ENCODE results near the gene ADAM12.
"Not testable (repeated sequence)": the region's sequence is repeated elsewhere in the genome, so short reads cannot be mapped to it uniquely, and the experiment has no call there.

The ADAM12 gene

DNA sequence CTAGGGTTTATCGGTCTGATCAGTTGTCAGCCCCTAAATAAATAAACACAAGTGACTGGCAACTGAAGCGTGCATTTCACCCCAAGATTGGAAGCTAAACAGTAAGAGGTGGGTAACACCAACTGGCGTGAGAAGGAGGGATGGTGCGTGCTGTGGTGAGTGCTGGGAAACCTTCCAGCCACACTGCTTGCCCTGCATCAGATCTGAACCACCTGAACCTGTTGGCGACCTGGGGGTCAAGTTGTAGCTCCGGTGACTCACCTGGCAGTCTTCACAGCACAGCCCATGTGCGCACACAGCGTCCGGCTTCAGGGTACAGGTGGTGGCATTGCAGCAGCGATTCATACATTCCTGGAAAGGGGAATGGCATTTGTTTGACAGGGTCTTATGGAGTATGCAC, 321.8 kb downstream of the ADAM12 start:
- in situ Hi-C loops (cut with MboI; ENCODE audit: low sequenced_read_pairs), result no loop called here

DNA sequence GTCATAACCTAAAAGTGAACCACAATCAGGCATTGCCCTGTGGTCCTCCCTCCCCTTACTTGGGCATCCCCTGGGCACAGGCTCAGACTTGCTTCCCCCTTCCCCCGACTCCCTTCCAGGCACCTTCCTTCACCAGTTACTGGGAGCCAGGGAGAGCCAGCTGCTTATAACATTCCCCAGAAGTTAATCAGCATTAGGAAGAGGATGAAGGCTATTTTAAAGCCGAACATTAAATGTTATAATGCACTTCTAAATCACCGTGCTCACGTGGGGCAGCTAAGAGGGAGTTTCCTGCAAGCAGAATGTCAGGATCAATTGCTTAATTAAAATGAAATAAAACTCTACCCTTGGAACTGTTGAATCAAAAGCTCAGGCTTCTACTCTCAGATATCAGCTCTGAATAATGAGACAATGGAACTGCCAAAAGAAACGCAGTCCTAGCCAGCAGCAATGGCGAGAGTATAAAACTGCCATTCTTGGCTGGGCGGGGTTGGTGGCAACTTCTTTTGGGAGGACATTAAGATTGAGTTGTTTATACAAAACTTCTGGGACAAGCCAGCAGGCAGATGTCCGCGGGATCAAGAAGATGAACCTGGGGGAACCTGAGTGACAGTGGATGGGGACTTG, 322.4 kb downstream of the ADAM12 start:
- in situ Hi-C loops (cut with MboI; ENCODE audit: low sequenced_read_pairs), result no loop called here

DNA sequence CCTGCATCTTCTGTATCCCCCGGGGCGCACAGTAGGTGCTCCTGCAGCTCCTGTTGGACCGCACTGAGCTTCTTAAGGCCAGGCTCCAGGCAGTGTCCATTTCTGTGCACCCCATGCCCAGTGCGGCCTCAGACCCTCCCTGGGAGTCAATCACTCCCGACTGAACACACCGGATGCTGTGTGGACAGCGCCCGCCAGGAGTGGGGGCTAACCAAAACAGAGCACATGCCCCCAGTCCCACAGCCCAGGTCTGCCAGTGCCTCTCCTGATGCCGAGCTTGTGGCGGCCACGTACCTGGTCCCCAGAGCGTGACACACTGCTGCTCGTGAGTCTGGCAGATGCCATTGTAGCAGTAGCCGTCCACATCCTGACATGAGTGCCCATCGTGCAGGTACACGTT, 323.8 kb downstream of the ADAM12 start:
- in situ Hi-C loops (cut with MboI; ENCODE audit: low sequenced_read_pairs), result no loop called here

DNA sequence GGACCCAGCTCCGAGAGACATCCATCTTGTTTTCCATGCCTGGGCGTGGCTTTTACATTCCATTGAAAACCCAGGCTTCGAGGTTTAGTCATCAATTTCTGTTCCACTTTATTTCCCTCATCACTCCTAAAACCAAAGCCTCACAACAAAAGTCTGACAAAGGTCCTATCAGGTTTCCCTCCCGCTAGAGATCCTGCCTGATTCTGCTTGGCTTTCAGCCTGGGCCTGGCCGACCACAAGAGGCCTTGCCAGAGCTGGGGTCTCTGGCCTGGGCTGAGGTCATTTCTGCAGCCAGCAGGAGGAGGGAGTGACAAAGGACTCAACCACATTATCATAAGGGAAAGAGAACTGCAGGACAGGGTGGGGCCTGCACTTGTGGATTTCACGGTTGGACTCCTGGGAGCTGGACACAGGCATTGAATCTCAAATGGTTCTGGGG, 324.9 kb downstream of the ADAM12 start:
- in situ Hi-C loops (cut with MboI; ENCODE audit: low sequenced_read_pairs), result no loop called here

DNA sequence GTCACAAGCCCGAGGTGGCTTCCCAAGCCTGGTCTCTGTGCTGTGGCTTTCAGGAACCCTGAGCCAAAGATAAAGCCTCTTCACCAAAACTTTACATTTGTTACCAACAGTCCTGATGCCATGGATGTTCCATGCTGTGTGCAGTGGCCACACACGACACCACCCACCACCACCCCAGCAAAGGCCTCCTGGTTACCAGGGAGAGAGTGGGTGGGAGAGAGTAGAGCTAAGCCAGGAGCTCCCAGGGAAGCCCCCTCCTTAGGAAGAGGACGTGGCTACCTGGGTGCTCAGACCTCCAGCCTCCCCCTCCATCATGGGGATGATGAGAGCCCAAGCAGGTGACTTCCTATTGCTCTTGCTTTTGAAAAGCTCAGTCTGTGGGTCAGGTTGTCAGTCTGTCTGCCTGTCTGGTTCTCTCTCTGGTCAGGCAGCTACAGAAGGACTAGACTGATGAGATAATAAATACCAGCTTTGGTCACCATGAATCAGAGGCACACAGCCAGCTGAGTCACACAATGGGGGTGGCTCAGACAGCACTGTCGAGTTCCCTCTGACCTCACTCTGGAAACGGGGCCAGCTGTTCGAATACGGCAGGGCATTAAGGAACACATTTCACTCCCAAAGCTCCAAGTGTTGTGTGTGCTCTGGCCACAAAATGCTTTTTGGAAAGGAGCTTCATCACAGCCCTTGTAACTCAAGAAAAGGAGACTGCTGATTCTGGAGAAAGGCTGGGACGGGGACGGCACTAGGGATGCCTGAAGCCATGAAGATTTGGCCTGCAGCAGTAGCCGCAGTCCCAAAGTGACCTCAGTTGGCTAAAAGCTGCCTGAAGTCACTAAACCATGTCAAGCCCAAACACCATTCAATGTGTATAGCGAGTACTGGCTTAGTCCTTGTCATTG, 325.9 kb downstream of the ADAM12 start:
- in situ Hi-C loops (cut with MboI; ENCODE audit: low sequenced_read_pairs), result no loop called here

DNA sequence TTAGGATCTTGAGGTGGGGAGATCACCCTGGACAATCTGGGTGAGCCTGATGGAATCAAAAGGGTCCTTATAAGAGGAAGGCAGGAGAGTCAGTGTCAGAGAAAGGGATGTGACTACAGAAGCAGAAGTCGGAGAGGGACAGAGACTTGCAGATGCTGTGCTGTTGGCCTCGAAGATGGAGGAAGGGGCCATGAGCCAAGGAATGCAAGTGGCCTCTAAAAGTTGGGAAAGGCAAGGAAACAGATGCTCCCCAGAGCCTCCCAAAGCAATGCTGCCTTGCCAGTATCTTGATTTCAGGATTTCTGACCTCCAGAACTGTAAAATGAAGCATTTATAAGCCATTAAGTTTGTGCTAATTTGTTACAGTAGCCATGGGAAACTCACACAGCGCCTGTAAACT, 326.8 kb downstream of the ADAM12 start:
- in situ Hi-C loops (cut with MboI; ENCODE audit: low sequenced_read_pairs), result no loop called here

DNA sequence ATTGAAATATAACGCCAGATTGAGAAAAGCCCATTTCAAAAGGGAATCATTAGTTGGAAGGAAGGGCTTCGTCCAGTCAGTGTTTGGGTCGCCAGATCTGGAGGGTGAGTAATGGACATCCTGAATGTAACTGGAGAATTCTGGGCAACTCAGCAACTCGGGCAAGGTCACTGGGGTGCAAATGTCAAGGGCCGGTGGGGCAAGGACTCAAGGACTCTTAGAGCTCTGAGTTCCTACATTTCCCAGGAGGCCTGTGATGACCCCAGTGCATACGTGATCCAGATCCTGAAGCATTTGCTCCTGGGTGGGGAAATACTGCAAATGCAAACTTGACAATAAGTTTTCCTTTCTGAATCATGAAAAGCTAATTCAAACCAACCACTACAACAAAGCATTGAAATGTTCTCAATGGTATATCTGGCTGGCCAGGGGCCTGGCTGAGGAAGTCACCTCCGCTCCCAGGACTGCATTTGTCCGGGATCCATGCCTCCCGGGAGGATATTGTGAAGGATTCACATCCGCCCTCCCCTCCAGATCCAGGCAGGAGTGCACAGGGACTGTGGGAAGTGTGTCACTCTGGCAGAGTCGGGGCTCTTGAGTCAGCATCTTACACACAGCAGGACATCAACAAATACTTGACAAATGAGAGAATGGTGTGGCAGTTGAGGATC, 327.9 kb downstream of the ADAM12 start:
- in situ Hi-C loops (cut with MboI; ENCODE audit: low sequenced_read_pairs), result no loop called here

DNA sequence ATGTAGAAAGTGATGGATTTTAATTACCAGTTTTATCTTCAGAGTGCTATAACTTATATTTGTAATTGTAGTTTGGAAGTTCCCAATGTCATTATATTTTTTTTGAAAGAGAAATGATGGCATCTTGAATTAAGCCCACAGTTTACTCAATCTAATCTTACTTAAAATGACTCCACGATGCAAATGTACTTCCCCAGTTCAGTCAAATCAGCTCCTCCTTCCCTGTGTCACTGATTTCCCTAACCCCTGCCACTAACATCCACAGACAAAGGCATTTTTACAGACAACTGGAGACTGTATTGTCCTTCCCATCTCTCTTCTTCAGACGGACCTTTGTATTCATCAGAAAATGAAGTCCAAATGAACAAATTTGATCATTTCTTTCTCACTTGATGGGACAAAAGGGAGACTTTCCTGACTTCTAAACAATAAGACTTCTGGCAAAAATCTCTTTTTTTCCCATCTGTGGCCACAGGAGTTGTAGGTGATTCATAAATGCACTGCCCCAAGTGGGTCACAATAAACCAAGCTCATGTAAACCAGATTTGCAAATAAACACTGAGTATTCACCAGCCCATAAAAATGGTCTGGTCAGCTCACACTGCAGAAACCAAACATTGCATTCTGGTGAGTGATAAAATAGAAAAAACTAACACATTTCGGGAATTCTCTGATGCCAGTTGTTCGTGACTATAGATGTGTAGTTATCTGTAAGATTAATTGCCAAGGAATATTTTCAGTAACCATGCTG, 329.0 kb downstream of the ADAM12 start:
- in situ Hi-C loops (cut with MboI; ENCODE audit: low sequenced_read_pairs), result no loop called here

DNA sequence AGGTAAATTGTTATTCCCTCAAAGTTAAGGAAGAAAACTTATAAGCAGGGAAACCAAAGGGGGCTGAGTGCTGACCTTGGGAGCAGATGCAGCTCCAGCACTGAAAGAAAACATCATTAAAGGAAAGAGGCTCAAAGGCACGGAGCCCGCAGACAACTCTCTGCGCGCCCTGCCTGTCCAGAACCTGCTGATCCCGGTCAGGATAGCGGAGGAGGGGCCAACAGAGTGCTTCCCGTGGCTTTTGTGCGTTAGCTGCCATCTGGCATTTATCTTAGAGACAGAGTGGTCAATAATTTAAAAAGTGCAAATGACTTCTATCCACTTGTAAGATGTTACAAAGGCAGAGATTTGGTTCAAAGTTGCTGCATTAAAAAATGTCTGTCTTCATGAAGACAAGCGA, 329.8 kb downstream of the ADAM12 start:
- in situ Hi-C loops (cut with MboI; ENCODE audit: low sequenced_read_pairs), result no loop called here

DNA sequence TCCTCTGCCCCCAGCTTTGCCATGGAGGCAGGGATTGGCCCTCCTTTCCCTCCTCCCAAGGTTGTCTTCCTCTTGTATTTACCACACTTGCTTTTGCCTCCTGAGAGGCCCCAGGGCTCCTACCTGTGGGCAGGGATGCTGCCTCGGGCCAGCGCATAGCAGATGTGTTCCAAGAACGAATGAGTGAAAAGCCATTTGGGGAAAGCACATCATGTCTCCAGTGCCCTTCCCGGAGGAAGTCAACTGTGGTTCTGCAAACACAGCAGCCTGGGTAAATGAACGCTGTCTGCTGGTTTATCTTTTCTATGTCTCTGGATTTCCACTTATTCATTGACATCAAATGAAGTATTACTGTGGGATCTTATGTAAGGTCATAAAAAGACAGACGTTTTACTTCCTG, 330.2 kb downstream of the ADAM12 start:
- in situ Hi-C loops (cut with MboI; ENCODE audit: low sequenced_read_pairs), result no loop called here

DNA sequence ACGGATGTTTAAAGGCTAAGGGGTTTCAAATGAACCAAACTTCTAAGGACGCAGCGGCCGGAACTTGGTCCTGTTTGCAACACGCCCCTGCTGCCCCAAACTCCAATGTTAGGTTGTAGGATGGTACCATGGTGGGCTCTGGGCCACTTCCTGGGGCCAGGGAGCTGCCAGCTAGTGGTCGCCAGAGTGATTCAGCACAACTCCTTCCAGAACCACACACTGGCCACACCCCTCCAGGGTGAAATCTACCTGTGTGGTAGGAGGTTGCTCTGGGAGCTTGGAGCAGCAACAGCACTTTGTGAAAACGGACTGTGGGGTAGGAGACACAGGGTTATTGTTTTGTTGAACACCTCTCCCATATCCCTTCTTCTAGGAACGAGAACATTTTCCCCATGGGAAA, 330.8 kb downstream of the ADAM12 start:
- in situ Hi-C loops (cut with MboI; ENCODE audit: low sequenced_read_pairs), result no loop called here

DNA sequence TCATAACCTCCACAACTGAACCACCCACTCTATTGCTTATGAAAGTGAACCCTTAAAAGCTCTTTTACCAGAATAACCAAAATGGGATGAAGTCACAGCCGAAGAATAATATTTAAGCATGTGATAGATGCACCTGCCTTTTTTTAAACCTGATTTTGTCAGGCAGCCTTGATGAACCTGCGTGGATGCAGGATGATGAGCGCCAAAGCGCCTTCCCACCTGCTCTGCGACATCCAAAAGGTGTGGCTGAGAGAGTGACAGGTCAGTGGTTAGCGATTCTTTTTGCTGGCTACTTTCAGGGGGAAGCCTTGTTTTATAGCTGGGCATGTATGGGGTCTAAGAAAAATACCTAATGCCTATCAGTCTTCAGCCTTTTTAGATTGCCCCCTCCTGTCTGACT, 334.1 kb downstream of the ADAM12 start:
- in situ Hi-C loops (cut with MboI; ENCODE audit: low sequenced_read_pairs), result no loop called here

DNA sequence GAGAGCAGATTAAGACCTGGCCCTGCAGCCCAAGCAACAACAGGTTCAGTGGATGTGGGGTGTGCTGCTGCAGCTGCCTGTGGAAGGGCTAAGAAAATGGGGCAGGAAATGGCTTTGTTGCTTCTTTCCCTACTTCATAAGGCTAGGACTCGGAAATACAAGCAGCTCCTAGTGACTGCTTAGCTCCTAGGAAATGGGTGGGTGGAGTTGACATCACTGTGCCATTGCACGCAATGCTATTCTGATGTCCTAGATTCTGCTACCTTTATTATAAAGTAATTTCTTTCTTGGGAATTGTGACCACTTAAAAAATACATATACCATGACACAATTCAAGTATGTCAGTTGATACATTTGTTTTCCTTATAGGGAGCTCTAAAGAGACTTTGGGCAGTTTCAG, 336.1 kb downstream of the ADAM12 start:
- in situ Hi-C loops (cut with MboI; ENCODE audit: low sequenced_read_pairs), result no loop called here

DNA sequence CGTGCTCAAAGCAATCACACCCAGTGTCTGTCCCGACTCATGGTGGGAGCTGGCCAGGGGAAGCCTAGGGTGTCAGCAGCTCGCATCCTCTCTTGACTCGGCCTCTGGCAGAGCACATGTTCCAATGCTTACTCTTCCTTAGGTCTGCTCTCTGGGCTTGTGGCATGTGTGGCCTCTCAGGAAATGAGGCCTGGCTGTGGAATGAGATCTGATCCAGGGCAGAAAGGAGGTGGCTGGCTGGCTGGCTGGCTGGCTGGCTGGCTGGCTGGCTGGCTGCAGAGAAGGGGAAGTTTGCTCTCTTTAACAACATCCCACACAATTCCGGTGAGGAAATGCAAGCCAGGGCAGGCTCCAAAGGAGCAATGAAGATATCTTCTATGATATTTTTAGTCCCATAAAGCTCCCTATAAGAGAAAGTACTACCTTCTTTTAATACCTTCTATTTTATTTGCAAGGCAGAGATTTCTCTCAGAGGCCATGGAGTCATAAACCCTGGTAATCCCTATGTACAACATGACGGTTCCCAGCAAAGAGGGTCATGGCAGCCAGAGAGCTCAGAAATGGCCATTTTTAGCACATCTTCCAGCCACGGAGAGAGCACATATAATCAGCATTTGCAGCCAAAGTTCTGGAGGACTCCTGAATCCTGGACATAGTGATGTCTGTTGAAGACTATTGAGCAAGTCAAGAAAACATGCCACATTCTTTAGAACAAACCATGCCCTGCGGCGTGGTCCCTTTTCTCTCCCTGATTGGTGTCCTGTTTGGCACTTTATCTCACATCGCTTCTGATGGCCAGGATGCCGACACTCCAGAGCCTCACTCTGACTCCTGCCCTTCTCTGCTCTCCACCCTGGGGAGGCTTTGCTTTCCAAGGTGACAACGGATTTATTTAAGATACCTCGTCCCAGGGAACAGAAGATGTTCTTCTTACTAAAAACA, 338.2 kb downstream of the ADAM12 start:
- in situ Hi-C loops (cut with MboI; ENCODE audit: low sequenced_read_pairs), result no loop called here

DNA sequence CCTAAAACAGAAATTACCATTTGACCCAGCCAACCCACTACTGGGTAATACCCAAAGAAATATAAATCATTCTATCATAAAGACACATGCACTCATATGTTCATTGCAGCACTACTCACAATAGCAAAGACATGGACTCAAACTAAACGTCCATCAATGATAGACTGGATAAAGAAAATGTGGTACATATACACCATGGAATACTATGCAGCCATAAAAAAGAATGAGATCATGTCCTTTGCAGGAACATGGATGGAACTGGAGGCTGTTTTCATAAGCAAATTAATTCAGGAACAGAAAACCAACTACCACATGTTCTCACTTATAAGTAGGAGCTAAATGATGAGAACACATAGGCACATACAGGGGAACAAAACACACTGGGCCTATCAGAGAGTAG, 340.5 kb downstream of the ADAM12 start:
- in situ Hi-C loops (cut with MboI; ENCODE audit: low sequenced_read_pairs), result not testable (repeated sequence)

DNA sequence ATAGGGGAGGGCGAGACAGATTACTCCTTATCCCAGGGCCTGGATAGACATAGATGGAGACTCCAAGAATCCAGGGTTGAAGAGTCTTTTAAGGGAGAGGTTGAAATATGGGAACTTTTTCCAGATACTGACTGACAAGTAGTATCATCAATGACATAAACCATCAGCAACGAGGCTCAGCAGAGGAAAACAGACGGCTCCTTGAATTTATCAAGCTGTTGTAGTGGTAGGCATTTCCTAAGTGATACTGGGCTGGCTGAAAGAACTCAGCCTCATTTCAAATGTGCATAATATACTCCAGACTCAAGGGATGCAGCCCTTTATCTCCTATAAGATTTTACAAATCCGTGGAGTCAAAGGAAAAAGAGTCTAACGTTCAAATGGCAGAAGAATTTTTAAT, 341.4 kb downstream of the ADAM12 start:
- in situ Hi-C loops (cut with MboI; ENCODE audit: low sequenced_read_pairs), result no loop called here

DNA sequence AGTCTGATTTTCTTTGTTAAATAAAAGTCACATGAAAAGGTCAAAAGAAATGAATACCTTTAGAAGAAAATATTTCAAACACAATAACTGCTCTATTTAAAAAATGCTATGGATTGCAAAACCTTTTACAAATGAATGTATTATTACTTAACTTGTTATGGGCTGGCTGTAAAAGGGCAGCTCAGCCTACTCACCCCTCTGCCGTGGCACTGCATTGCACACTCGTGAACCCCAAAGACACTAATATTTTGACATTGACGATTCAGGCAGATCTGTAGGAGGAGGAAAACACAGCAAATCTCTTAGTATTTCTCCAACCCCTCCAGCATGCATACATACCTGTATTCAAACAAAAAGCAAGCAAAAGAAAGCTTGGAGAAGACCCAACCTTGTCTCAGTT, 342.4 kb downstream of the ADAM12 start:
- in situ Hi-C loops (cut with MboI; ENCODE audit: low sequenced_read_pairs), result no loop called here

DNA sequence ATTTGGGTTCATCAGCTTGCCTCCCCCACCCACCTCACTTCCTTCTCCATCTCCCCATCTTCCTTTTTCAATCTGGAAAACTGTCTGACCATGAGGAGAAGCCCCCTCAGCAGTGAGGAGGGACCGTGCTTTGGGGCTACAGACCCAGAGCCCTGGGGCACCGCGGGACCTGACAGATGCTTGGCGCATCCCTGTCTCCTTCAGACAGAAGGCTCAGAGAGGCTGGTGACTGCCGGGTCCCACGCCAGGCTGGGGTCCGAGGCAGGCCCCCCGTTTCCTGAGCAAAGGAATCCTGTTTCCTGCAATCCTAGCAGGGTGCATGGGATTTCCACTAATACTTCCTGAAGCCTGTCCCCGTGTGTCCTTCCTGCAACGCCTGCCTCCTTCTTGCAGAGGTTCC, 344.9 kb downstream of the ADAM12 start:
- in situ Hi-C loops (cut with MboI; ENCODE audit: low sequenced_read_pairs), result no loop called here

DNA sequence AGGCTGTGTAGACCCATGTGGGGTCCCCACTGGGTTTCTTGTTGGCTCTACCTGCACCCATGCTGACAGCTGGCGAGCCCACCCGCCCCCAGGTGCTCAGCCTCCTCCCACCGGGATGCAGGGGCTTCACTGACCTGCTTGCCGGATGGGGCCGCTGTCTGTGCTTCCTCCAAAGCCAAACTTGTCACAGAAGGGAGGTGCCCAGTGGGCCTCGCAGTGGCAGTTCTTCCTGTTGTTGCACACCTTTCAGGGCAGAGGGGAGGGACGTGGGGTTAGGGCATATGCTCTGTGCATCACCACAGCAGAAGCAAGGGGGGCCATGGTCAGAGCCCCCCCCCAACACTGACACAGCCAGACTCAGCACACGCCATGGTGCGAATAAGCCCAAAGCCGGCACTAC, 345.4 kb downstream of the ADAM12 start:
- in situ Hi-C loops (cut with MboI; ENCODE audit: low sequenced_read_pairs), result no loop called here

DNA sequence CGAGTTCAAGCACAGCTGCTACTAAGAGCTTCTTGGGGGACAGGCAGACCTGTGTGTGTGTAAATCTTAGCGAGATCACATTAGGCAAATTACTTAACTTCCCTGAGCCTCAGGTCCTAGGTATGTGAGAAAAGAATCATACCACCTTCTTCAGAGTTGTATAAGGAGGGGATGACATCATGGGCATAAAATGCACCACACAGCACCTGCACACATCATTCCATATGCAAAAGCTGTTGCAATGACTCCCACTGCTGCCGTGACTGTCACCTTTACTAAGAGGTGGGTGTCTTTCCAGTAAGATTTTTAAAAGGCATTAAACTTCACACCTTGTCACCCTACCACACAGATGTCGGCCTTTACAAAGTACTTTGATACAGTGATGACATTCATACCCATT, 345.9 kb downstream of the ADAM12 start:
- in situ Hi-C loops (cut with MboI; ENCODE audit: low sequenced_read_pairs), result no loop called here
